Measurements from ENCODE around the gene FHIT.
A peak's percentile ranks its signal among the peaks of the same experiment; 100 is the strongest.

The FHIT gene

GRCh38 chr3:61180206-61180605 is 71.0 kb downstream of the FHIT start:
- Histone ChIP-seq H3K36me3 (replicated peaks; ENCODE audit: low read depth, low read length) (no peaks in the 10 kb centered on the region), H3K9ac (ENCODE audit: low read length) (no peak overlapping the region), H3K79me2 (ENCODE audit: low read length) (peaks cover 4% of the 10 kb centered on the region), H3K4me2 (ENCODE audit: low read length) (peak overlapping the region; percentile 45), H2AFZ (ENCODE audit: low read depth, low read length) (no peak overlapping the region; the same call in 1 of the 2 replicates), H3K4me3 (ENCODE audit: low read length) (peak overlapping the region; percentile 41; the same call in 1 of the 2 replicates), H3K27me3 (ENCODE audit: low read depth, low read length) (no peaks in the 10 kb centered on the region), H3K27ac (ENCODE audit: low read length) (no peak overlapping the region), H3K9me3 (ENCODE audit: insufficient read depth, low read length) (no peaks in the 10 kb centered on the region), H3K4me1 (ENCODE audit: low read length) (peaks cover 40% of the 10 kb centered on the region), H4K20me1 (ENCODE audit: insufficient read depth, low read length) (no peaks in the 10 kb centered on the region)
- no peak for TF ChIP-seq CTCF (IDR thresholded peaks at IDR 0.05; ENCODE audit: low read depth, low read length)
- no peak for TF ChIP-seq EZH2phosphoT487 (IDR thresholded peaks at IDR 0.05; ENCODE audit: low read depth)

- TF ChIP-seq CTCF (IDR thresholded peaks at IDR 0.05; ENCODE audit: low read depth, low read length), result no peak
- no peak for TF ChIP-seq EZH2phosphoT487 (IDR thresholded peaks at IDR 0.05; ENCODE audit: low read depth)
These were observed 73.1 kb downstream of the FHIT start for GRCh38 chr3:61178167-61178566.

GRCh38 chr3:61177450-61177849 is 73.8 kb downstream of the FHIT start:
- no peak overlapping the region for H3K4me3 ChIP-seq (ENCODE audit: low read length)
- peaks cover 27% of the 10 kb centered on the region for H3K4me1 ChIP-seq (ENCODE audit: low read length)
- H3K9me3 ChIP-seq (ENCODE audit: insufficient read depth, low read length), result no peaks in the 10 kb centered on the region
- H3K36me3 ChIP-seq (replicated peaks; ENCODE audit: low read depth, low read length), result no peaks in the 10 kb centered on the region
- TF ChIP-seq EZH2phosphoT487 (IDR thresholded peaks at IDR 0.05; ENCODE audit: low read depth) (no peak), CTCF (IDR thresholded peaks at IDR 0.05; ENCODE audit: low read depth, low read length) (no peak)
- H3K27ac ChIP-seq (ENCODE audit: low read length), result no peak overlapping the region
- H3K9ac ChIP-seq (ENCODE audit: low read length), result no peak overlapping the region
- H3K79me2 ChIP-seq (ENCODE audit: low read length), result peaks cover 4% of the 10 kb centered on the region
- no peaks in the 10 kb centered on the region for H3K27me3 ChIP-seq (ENCODE audit: low read depth, low read length)
- no peak overlapping the region for H2AFZ ChIP-seq (ENCODE audit: low read depth, low read length)
- H3K4me2 ChIP-seq (ENCODE audit: low read length), result no peak overlapping the region
- no peaks in the 10 kb centered on the region for H4K20me1 ChIP-seq (ENCODE audit: insufficient read depth, low read length)

More at GRCh38 chr3:61178167-61178566, 73.1 kb downstream of the FHIT start:
- Histone ChIP-seq H3K4me3 (ENCODE audit: low read length) (no peak overlapping the region), H3K27ac (ENCODE audit: low read length) (no peak overlapping the region), H2AFZ (ENCODE audit: low read depth, low read length) (no peak overlapping the region), H3K4me1 (ENCODE audit: low read length) (peaks cover 34% of the 10 kb centered on the region), H3K27me3 (ENCODE audit: low read depth, low read length) (no peaks in the 10 kb centered on the region), H3K36me3 (replicated peaks; ENCODE audit: low read depth, low read length) (no peaks in the 10 kb centered on the region), H3K79me2 (ENCODE audit: low read length) (peaks cover 4% of the 10 kb centered on the region), H3K9me3 (ENCODE audit: insufficient read depth, low read length) (no peaks in the 10 kb centered on the region), H4K20me1 (ENCODE audit: insufficient read depth, low read length) (no peaks in the 10 kb centered on the region), H3K9ac (ENCODE audit: low read length) (no peak overlapping the region), H3K4me2 (ENCODE audit: low read length) (no peak overlapping the region)

- Histone ChIP-seq H3K9ac (ENCODE audit: low read length) (no peak overlapping the region), H3K27me3 (ENCODE audit: low read depth, low read length) (no peaks in the 10 kb centered on the region), H3K27ac (ENCODE audit: low read length) (no peak overlapping the region), H3K36me3 (replicated peaks; ENCODE audit: low read depth, low read length) (no peaks in the 10 kb centered on the region), H3K79me2 (ENCODE audit: low read length) (no peaks in the 10 kb centered on the region), H3K4me1 (ENCODE audit: low read length) (no peaks in the 10 kb centered on the region), H3K9me3 (ENCODE audit: insufficient read depth, low read length) (no peaks in the 10 kb centered on the region), H3K4me2 (ENCODE audit: low read length) (no peak overlapping the region), H3K4me3 (ENCODE audit: low read length) (no peak overlapping the region), H4K20me1 (ENCODE audit: insufficient read depth, low read length) (no peaks in the 10 kb centered on the region), H2AFZ (ENCODE audit: low read depth, low read length) (no peak overlapping the region)
- TF ChIP-seq CTCF (IDR thresholded peaks at IDR 0.05; ENCODE audit: low read depth, low read length) (no peak), EZH2phosphoT487 (IDR thresholded peaks at IDR 0.05; ENCODE audit: low read depth) (no peak)
These were observed 77.6 kb downstream of the FHIT start for GRCh38 chr3:61173676-61174075.
